Omental fat pad (tissue), 4 donors: Measurements from ENCODE around the gene IFI44L. TPM values are rescaled to one million over a fixed set of nuclear protein-coding genes. Genes with fewer than 3 reads are reported as not detected.

Experiments
- ATAC-seq: fragments of 150-250 bp; one replicate; pipeline ENCODE4 v1.9.1; 2016; ENCODE audit warnings: mild to moderate bottlenecking, moderate library complexity; ENCODE audit not compliant: low FRiP score
- DNase-seq: peaks from one replicate; pipeline ENCODE4 v3.0.0-alpha.2; 2019; ENCODE audit warnings: low spot score
- CTCF ChIP-seq, 3 donors: fragments of 450-650 bp; IDR thresholded peaks; one replicate each; pipeline ENCODE4 v1.5.1; 2016 to 2017; ENCODE audit warnings: antibody characterized with exemption in 3 of 3, mild to moderate bottlenecking in 3 of 3, moderate library complexity in 2 of 3
- total RNA-seq, 4 donors: library from RNA; depleted of rRNA; stranded (reverse); fragments of >200 nt; gene quantifications; one replicate each; pipeline ENCODE4 v1.1.0, GENCODE V29; 2016

IFI44L gene
- 10 to 100 TPM in 2 of 4 donors, 1 to 10 TPM in 2; 5.5 to 80.7 (median 11.2) TPM for total RNA-seq

DNA sequence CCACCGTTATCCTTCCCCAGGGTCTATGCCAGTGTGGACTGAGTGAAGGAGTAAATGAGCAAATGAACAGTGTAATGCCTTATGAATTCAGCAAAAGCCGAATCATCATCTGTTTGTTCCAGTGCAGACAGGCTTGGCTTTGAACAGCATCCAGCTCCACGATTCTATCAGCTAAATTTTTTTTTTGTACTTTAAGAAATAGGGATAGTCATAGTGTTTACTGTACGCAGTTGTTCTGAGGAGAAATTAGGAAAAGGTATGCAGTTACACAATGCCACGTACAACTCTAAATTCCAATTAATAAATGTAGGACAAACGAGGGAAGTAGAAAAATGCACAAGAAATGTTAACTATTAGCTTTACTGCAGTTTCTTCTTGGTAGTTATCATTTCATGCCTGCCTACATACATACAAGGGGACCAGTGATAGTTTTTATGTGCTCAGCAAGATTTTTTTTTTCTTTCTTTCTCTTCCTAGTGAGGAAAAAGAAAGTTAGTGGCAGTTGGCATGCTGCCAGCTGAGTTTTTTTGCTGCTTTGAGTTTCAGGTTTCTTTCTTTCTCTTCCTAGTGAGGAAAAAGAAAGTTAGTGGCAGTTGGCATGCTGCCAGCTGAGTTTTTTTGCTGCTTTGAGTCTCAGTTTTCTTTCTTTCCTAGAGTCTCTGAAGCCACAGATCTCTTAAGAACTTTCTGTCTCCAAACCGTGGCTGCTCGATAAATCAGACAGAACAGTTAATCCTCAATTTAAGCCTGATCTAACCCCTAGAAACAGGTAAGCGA is at the start of gene IFI44L:
TSS of gene IFI44L (plus strand) at position 646 of the 777 bp plus-strand sequence. CDS start 7,468 bp downstream, outside the sequence.
- DNase-seq (no peak), ATAC-seq (peak; percentile 87)
- TF ChIP-seq CTCF (IDR thresholded peaks at IDR 0.05): no peak

DNA sequence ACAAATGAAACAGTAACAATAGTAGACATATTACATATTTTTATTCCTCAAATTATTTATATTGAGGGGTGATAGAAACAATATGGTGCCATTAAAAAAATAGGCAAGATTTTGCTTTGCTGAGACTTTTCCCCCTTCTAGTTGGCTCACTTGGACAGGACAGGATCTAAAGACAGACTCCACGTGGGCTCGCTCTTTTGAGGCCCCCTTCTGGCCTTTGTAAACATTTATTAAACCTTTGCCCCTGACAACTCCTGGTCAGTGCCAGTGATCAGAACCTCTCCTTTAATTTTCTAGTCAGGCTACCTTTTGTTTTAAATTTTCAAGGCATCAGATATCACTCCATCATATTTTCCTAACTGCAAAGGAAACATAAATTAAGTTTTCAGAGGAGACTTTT is 49.7 kb upstream of the IFI44L start:
- ATAC-seq: no peak
- no peak for DNase-seq
- no peak for TF ChIP-seq CTCF (IDR thresholded peaks at IDR 0.05)

DNA sequence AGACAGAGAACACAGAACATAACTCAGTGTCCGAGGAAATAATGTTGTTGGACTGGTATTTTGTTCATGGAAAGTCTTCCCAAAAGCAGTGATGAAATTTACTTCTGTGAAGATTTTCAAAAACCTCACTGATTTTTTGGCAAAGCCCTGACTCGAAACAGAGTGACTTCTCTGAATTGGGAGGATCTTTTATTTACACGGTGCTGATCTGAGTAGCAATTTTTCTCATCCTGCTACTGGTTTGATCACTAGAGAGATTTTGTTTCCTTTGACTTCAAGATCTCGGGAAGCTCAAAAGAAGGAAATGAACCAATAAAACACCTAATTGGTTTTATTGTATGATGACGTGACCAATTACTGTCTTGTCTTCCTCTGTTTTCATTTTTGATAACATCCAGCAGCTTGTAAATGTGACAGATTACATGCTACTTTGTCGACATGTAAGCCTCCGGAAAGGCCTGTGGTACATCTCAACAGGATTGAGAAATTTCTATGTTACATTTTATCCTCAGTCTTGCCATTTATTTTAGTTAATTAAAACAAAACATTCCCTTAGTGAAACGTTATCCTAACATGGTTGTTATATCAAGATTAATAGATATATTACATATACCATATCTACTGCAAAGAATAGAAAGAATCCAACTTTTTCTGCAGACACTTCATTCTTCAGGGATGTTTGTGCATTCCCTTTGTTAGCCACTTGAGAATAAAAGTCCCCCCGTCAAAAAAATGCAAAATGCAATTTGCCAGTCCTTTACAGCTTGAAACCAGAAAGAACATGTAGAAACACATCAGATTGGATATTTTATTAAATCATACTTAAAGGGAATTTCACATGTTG is 42.8 kb upstream of the IFI44L start:
- DNase-seq (no peak), ATAC-seq (no peak)
- no peak for TF ChIP-seq CTCF (IDR thresholded peaks at IDR 0.05)

GRCh38 chr1:78586572-78586971 is 33.7 kb upstream of the IFI44L start:
- DNase-seq (no peak), ATAC-seq (no peak)
- TF ChIP-seq CTCF (IDR thresholded peaks at IDR 0.05): no peak

GRCh38 chr1:78587211-78587610 is 33.0 kb upstream of the IFI44L start:
- no peak for TF ChIP-seq CTCF (IDR thresholded peaks at IDR 0.05)
- no peak for DNase-seq
- ATAC-seq: no peak

- no peak for TF ChIP-seq CTCF (IDR thresholded peaks at IDR 0.05)
- ATAC-seq: no peak
- no peak for DNase-seq
These were observed 28.3 kb upstream of the IFI44L start for GRCh38 chr1:78591971-78592370.
